ENCODE data around the gene PCTP.

Gene PCTP

DNA sequence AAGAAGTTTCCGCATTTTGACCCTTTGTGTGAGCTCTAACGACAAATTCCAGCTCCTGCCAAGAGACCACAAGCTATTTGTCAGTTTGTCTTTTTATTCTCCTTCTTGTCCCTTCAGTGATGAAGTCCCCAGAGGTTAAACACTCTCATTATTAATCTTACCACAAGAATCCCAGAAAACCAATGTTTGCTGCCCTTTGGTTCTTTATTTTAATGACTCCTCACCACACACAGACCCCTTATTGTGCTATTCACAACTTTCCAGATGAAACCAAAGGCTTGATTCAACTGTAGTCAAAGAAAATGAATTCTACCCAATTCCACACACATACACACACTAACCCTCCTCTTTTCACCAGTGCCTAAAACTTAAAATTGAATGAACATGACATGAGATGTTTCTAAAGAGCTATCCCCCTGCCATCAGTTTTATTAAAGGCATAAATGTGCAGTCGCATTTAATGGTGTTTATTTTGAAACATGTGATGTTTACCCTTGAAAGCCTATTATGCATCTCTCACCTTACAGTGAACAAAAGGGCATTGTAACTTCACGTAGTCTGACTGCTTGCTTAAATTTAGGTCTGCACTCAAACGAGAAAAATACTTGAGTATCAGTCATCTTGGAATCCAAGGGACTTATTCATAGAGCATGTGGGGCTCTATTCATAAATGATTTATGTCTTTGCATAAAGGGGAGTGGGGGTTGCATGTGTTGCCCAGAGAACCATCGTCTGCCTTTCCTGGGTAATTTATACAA lies 44.1 kb downstream of the PCTP start:
- Histone ChIP-seq H3K4me1 (ENCODE audit: control insufficient read depth, insufficient read depth, low read depth, low read length) (no peaks in the 10 kb centered on the region), H3K9me3 (ENCODE audit: control insufficient read depth, low read length) (no peaks in the 10 kb centered on the region), H3K14ac (ENCODE audit: low read length in 2 of 2) (no peak overlapping the region), H3K4me2 (ENCODE audit: low read length, poor library complexity, severe bottlenecking) (no peak overlapping the region), H4K91ac (ENCODE audit: low read length) (no peak overlapping the region), H3K27me3 (ENCODE audit: control insufficient read depth in 1 of 2, insufficient read depth in 1 of 2, low read length in 2 of 2) (no peaks in the 10 kb centered on the region), H2AFZ (ENCODE audit: low read depth, low read length) (no peak overlapping the region), H3K4ac (ENCODE audit: low read depth in 1 of 2, low read length in 2 of 2) (no peak overlapping the region), H3K18ac (ENCODE audit: low read depth in 1 of 2, low read length in 2 of 2) (no peak overlapping the region), H2BK15ac (ENCODE audit: low read depth, poor library complexity, severe bottlenecking) (no peak overlapping the region), H3K79me1 (replicated peaks; ENCODE audit: low read length, poor library complexity, severe bottlenecking) (no peaks in the 10 kb centered on the region), H3K23ac (ENCODE audit: low read length in 2 of 2) (no peak overlapping the region), H3K4me3 (ENCODE audit: insufficient read depth in 1 of 2, low read depth in 1 of 2, low read length in 2 of 2) (no peak overlapping the region), H3K27ac (ENCODE audit: low read length, poor library complexity, severe bottlenecking) (no peak overlapping the region), H4K8ac (ENCODE audit: low read length) (no peak overlapping the region), H2AK5ac (ENCODE audit: low read length, severe bottlenecking) (no peak overlapping the region), H2BK120ac (ENCODE audit: low read depth, low read length) (no peak overlapping the region), H2BK5ac (ENCODE audit: low read depth, low read length, poor library complexity, severe bottlenecking) (no peak overlapping the region), H2BK12ac (ENCODE audit: low read length in 2 of 2) (no peak overlapping the region), H3K9ac (ENCODE audit: low read length) (no peak overlapping the region), H3K36me3 (ENCODE audit: control insufficient read depth in 1 of 2, insufficient read depth in 2 of 2, low read depth in 1 of 2, low read length in 2 of 2) (no peaks in the 10 kb centered on the region)
- 69% methylated on average over 5 of the region's 6 CpGs for WGBS
- DNase-seq, result no peak

DNA sequence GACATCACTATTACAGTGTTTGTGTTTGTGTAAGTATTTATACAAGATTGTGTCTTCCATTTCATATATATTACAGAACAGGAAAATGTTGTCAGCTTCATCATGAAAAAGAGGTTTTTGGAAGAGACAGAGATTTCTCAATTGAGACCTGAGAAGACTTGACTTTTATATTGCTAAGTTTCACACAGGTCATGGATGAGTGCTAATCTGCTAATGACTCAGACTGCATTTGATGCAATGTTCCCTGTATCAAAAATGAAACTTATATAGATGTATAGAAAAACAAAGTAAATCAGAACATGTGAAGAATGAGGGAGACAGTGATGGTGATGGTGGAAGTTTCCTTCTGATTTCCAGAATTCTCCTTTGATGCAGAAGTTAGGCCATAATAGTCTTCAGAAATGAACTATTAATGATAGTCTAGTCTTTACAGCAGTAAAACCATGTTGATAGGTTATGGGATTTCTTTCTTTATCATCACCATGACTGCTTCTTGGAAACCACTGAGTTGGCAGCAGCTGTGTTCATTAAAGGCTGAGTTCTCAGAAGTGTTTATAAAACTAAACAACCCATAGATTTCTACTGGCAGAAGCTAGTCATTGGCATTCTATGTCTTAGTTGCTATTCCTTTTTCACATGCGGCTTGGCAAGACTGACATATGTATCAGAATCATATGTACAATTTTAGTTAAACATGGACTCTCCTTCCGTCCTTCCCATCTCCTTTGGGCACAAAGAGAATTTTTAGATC lies 56.1 kb downstream of the PCTP start:
- H3K4me1 ChIP-seq (ENCODE audit: control insufficient read depth, insufficient read depth, low read depth, low read length), result no peaks in the 10 kb centered on the region
- no peak overlapping the region for H2AK5ac ChIP-seq (ENCODE audit: low read length, severe bottlenecking)
- H3K9ac ChIP-seq (ENCODE audit: low read length), result no peak overlapping the region
- no peak for DNase-seq
- H2AFZ ChIP-seq (ENCODE audit: low read depth, low read length), result no peak overlapping the region
- no peak overlapping the region for H3K18ac ChIP-seq (ENCODE audit: low read depth in 1 of 2, low read length in 2 of 2)
- no peaks in the 10 kb centered on the region for H3K9me3 ChIP-seq (ENCODE audit: control insufficient read depth, low read length)
- no peaks in the 10 kb centered on the region for H3K27me3 ChIP-seq (ENCODE audit: control insufficient read depth in 1 of 2, insufficient read depth in 1 of 2, low read length in 2 of 2)
- 57% methylated on average over 2 of the region's 2 CpGs for WGBS
- H3K23ac ChIP-seq (ENCODE audit: low read length in 2 of 2), result no peak overlapping the region
- no peaks in the 10 kb centered on the region for H3K79me1 ChIP-seq (replicated peaks; ENCODE audit: low read length, poor library complexity, severe bottlenecking)
- no peak overlapping the region for H3K4me2 ChIP-seq (ENCODE audit: low read length, poor library complexity, severe bottlenecking)
- H3K14ac ChIP-seq (ENCODE audit: low read length in 2 of 2), result no peak overlapping the region
- no peak overlapping the region for H3K4ac ChIP-seq (ENCODE audit: low read depth in 1 of 2, low read length in 2 of 2)
- no peak overlapping the region for H4K8ac ChIP-seq (ENCODE audit: low read length)
- no peak overlapping the region for H3K27ac ChIP-seq (ENCODE audit: low read length, poor library complexity, severe bottlenecking)
- no peaks in the 10 kb centered on the region for H3K36me3 ChIP-seq (ENCODE audit: control insufficient read depth in 1 of 2, insufficient read depth in 2 of 2, low read depth in 1 of 2, low read length in 2 of 2)
- H2BK12ac ChIP-seq (ENCODE audit: low read length in 2 of 2), result no peak overlapping the region
- H4K91ac ChIP-seq (ENCODE audit: low read length), result no peak overlapping the region
- H2BK120ac ChIP-seq (ENCODE audit: low read depth, low read length), result no peak overlapping the region
- no peak overlapping the region for H2BK15ac ChIP-seq (ENCODE audit: low read depth, poor library complexity, severe bottlenecking)
- H2BK5ac ChIP-seq (ENCODE audit: low read depth, low read length, poor library complexity, severe bottlenecking), result no peak overlapping the region
- no peak overlapping the region for H3K4me3 ChIP-seq (ENCODE audit: insufficient read depth in 1 of 2, low read depth in 1 of 2, low read length in 2 of 2)

GRCh38 chr17:55811536-55811935 lies 60.7 kb downstream of the PCTP start:
- no peak overlapping the region for H4K91ac ChIP-seq (ENCODE audit: low read length)
- H3K4me2 ChIP-seq (ENCODE audit: low read length, poor library complexity, severe bottlenecking), result no peak overlapping the region

GRCh38 chr17:55812323-55812722 lies 61.5 kb downstream of the PCTP start:
- H3K9ac ChIP-seq (ENCODE audit: low read length), result no peak overlapping the region
- no peak overlapping the region for H2BK5ac ChIP-seq (ENCODE audit: low read depth, low read length, poor library complexity, severe bottlenecking)
- H2AK5ac ChIP-seq (ENCODE audit: low read length, severe bottlenecking), result no peak overlapping the region
- H2BK12ac ChIP-seq (ENCODE audit: low read length in 2 of 2), result no peak overlapping the region
- H3K18ac ChIP-seq (ENCODE audit: low read depth in 1 of 2, low read length in 2 of 2), result no peak overlapping the region
- H4K91ac ChIP-seq (ENCODE audit: low read length), result no peak overlapping the region
- H3K27me3 ChIP-seq (ENCODE audit: control insufficient read depth in 1 of 2, insufficient read depth in 1 of 2, low read length in 2 of 2), result no peaks in the 10 kb centered on the region
- H3K14ac ChIP-seq (ENCODE audit: low read length in 2 of 2), result no peak overlapping the region
- no peak overlapping the region for H3K4ac ChIP-seq (ENCODE audit: low read depth in 1 of 2, low read length in 2 of 2)
- no peaks in the 10 kb centered on the region for H3K9me3 ChIP-seq (ENCODE audit: control insufficient read depth, low read length)
- no peak overlapping the region for H2BK120ac ChIP-seq (ENCODE audit: low read depth, low read length)
- 95% methylated on average over 3 of the region's 3 CpGs for WGBS
- H3K36me3 ChIP-seq (ENCODE audit: control insufficient read depth in 1 of 2, insufficient read depth in 2 of 2, low read depth in 1 of 2, low read length in 2 of 2), result no peaks in the 10 kb centered on the region
- H3K4me3 ChIP-seq (ENCODE audit: insufficient read depth in 1 of 2, low read depth in 1 of 2, low read length in 2 of 2), result no peak overlapping the region
- no peak overlapping the region for H2AFZ ChIP-seq (ENCODE audit: low read depth, low read length)
- H2BK15ac ChIP-seq (ENCODE audit: low read depth, poor library complexity, severe bottlenecking), result no peak overlapping the region
- H3K4me1 ChIP-seq (ENCODE audit: control insufficient read depth, insufficient read depth, low read depth, low read length), result no peaks in the 10 kb centered on the region
- H4K8ac ChIP-seq (ENCODE audit: low read length), result no peak overlapping the region
- no peak overlapping the region for H3K23ac ChIP-seq (ENCODE audit: low read length in 2 of 2)
- no peak overlapping the region for H3K27ac ChIP-seq (ENCODE audit: low read length, poor library complexity, severe bottlenecking)
- H3K79me1 ChIP-seq (replicated peaks; ENCODE audit: low read length, poor library complexity, severe bottlenecking), result no peaks in the 10 kb centered on the region
- DNase-seq, result no peak
- H3K4me2 ChIP-seq (ENCODE audit: low read length, poor library complexity, severe bottlenecking), result no peak overlapping the region

More at GRCh38 chr17:55811536-55811935, 60.7 kb downstream of the PCTP start:
- Histone ChIP-seq H3K4me3 (ENCODE audit: insufficient read depth in 1 of 2, low read depth in 1 of 2, low read length in 2 of 2) (no peak overlapping the region), H3K79me1 (replicated peaks; ENCODE audit: low read length, poor library complexity, severe bottlenecking) (no peaks in the 10 kb centered on the region), H3K9me3 (ENCODE audit: control insufficient read depth, low read length) (no peaks in the 10 kb centered on the region), H2BK5ac (ENCODE audit: low read depth, low read length, poor library complexity, severe bottlenecking) (no peak overlapping the region), H4K8ac (ENCODE audit: low read length) (no peak overlapping the region), H3K4ac (ENCODE audit: low read depth in 1 of 2, low read length in 2 of 2) (no peak overlapping the region), H2AK5ac (ENCODE audit: low read length, severe bottlenecking) (no peak overlapping the region), H3K4me1 (ENCODE audit: control insufficient read depth, insufficient read depth, low read depth, low read length) (no peaks in the 10 kb centered on the region), H3K27ac (ENCODE audit: low read length, poor library complexity, severe bottlenecking) (no peak overlapping the region), H3K14ac (ENCODE audit: low read length in 2 of 2) (no peak overlapping the region), H2BK15ac (ENCODE audit: low read depth, poor library complexity, severe bottlenecking) (no peak overlapping the region), H3K23ac (ENCODE audit: low read length in 2 of 2) (no peak overlapping the region), H2BK12ac (ENCODE audit: low read length in 2 of 2) (no peak overlapping the region), H3K9ac (ENCODE audit: low read length) (no peak overlapping the region), H3K27me3 (ENCODE audit: control insufficient read depth in 1 of 2, insufficient read depth in 1 of 2, low read length in 2 of 2) (no peaks in the 10 kb centered on the region), H3K36me3 (ENCODE audit: control insufficient read depth in 1 of 2, insufficient read depth in 2 of 2, low read depth in 1 of 2, low read length in 2 of 2) (no peaks in the 10 kb centered on the region), H2BK120ac (ENCODE audit: low read depth, low read length) (no peak overlapping the region), H2AFZ (ENCODE audit: low read depth, low read length) (no peak overlapping the region), H3K18ac (ENCODE audit: low read depth in 1 of 2, low read length in 2 of 2) (no peak overlapping the region)
- 79% methylated on average over 3 of the region's 4 CpGs for WGBS
- DNase-seq, result no peak

Data from mesenchymal stem cell (in vitro differentiated cells and primary cell).